ENCODE results near the gene NEK6.

DNA sequence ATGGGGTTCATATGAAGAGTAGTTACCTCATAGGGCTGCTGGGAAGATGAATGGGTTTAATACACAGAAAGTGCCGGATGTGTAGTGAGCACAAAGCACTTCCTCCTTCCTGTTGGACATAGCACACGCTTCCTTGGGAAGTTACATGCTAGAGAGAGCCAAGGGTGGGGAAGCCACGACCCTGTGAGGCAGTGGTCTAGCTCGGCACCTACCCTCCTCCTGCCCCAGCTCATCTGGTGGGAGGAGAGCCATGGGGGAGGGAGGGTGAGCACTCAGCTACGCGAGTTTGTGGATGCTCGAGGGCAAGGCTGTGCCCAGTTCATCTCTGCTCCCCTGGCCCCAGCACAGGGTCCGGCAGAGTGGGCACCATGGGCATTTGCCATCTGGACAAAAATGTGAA is 43.6 kb upstream of the NEK6 start:
- TF ChIP-seq, protein P1, sequence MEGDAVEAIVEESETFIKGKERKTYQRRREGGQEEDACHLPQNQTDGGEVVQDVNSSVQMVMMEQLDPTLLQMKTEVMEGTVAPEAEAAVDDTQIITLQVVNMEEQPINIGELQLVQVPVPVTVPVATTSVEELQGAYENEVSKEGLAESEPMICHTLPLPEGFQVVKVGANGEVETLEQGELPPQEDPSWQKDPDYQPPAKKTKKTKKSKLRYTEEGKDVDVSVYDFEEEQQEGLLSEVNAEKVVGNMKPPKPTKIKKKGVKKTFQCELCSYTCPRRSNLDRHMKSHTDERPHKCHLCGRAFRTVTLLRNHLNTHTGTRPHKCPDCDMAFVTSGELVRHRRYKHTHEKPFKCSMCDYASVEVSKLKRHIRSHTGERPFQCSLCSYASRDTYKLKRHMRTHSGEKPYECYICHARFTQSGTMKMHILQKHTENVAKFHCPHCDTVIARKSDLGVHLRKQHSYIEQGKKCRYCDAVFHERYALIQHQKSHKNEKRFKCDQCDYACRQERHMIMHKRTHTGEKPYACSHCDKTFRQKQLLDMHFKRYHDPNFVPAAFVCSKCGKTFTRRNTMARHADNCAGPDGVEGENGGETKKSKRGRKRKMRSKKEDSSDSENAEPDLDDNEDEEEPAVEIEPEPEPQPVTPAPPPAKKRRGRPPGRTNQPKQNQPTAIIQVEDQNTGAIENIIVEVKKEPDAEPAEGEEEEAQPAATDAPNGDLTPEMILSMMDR (IDR thresholded peaks at IDR 0.05; ENCODE audit: low read depth, low read length) = no peak
- no peak for TF ChIP-seq EZH2phosphoT487 (IDR thresholded peaks at IDR 0.05; ENCODE audit: low read depth)
